Ovary (tissue), 9 donors: ENCODE results near the gene ARHGAP29. TPM values are rescaled to one million over a fixed set of nuclear protein-coding genes. Genes with fewer than 3 reads are reported as not detected.
A peak's percentile ranks its signal among the peaks of the same experiment; 100 is the strongest.

Experiments
- DNase-seq, 5 donors: peaks; one replicate each; pipeline ENCODE4 v3.0.0-alpha.2; 2019 to 2020
- H3K27ac ChIP-seq, 2 donors: fragments of 200-600 bp; one replicate each; pipeline versions ENCODE4 v1.5.1 to v1.8.0; 2019 to 2022
- H3K27me3 ChIP-seq: fragments of 200-600 bp; one replicate; pipeline ENCODE4 v1.8.0; 2022
- H3K36me3 ChIP-seq: fragments of 200-600 bp; sonication (generic); one replicate; pipeline ENCODE4 v1.5.1; 2019
- H3K4me1 ChIP-seq: one replicate; pipeline ENCODE4 v1.8.1; 2013; ENCODE audit warnings: mild to moderate bottlenecking, moderate library complexity; ENCODE audit not compliant: insufficient read depth
- H3K4me3 ChIP-seq: fragments of 200-600 bp; sonication (generic); one replicate; pipeline ENCODE4 v1.5.1; 2017
- H3K9me3 ChIP-seq, 2 donors: fragments of 200-600 bp in 1 of 2; sonication (generic) in 1 of 2; one replicate each; pipeline versions ENCODE4 v1.5.1 to v1.8.1; 2013 to 2019; ENCODE audit warnings: mild to moderate bottlenecking in 1 of 2, moderate library complexity in 1 of 2
- CTCF ChIP-seq, 3 donors: fragments of 450-650 bp in 2 of 3; fragments of 200-600 bp in 1 of 3; IDR thresholded peaks; one replicate each; pipeline versions ENCODE4 v1.5.1 to v1.8.0; 2016 to 2022; ENCODE audit warnings: antibody characterized with exemption in 3 of 3, mild to moderate bottlenecking in 1 of 3
- EP300 ChIP-seq: sonication (generic); formaldehyde crosslinking; IDR thresholded peaks from one replicate; pipeline ENCODE4 v1.6.1; 2017; ENCODE audit warnings: antibody characterized with exemption
- POLR2A ChIP-seq: fragments of 450-650 bp; IDR thresholded peaks from one replicate; pipeline ENCODE4 v1.6.1; 2017; ENCODE audit warnings: antibody characterized with exemption, mild to moderate bottlenecking, moderate library complexity
- WGBS, 3 donors: extraction: QIAGEN DNeasy Blood & Tissue Kit in 1 of 3; methylation state at CpG; one replicate each; pipeline versions ENCODE4 v1.1.5 to v1.1.7; 2013 to 2017; 5-methylcytosine and 5-hydroxymethylcytosine counted together
- intact Hi-C, 4 donors: fragments of 100-400 bp; cut with DNase I; formaldehyde crosslinking; loops; one replicate each; pipeline versions ENCODE4 v1.11.0 to v1.15.1; 2022 to 2023
- polyA plus RNA-seq, 2 donors: library from polyadenylated mRNA; stranded (reverse); fragments of 200-250 nt in 1 of 2; fragments of 350-450 nt in 1 of 2; fragmentation: Illumina TruSeq in 1 of 2; extraction: RNeasy Lipid Tissue Mini Kit (QIAGEN cat#74804) in 1 of 2; gene quantifications; one replicate each; pipeline ENCODE4 v1.2.3, GENCODE V29; 2013 to 2014
- total RNA-seq, 7 donors: library from RNA; depleted of rRNA in 2 of 7; stranded (reverse); fragments of >200 nt in 2 of 7; fragmentation: NEBNext Ultra II Directional in 3 of 7; extraction: Animal tissue kit (Norgen Biotek cat#: 25700) in 3 of 7; gene quantifications; one replicate each; pipeline versions ENCODE4 v1.1.0 to v1.2.4, GENCODE V29; 2016 to 2023
- donor health status: DM: no; HTN: no; CAD: no; lungs with moderate emphysema.
- donor health status: DM: no; HTN: no; CAD: no.
- donor health status: Bipolar disorder and iron deficiency.
- donor health status: DM: yes; HTN: yes; CAD: no.
- donor health status: DM: no; HTN: no; CAD: no.
- donor health status: DM: yes; HTN: yes; CAD: no.

ARHGAP29 gene
- total and polyA plus RNA-seq, 9 donors = 7.9 to 51.0 (median 20.3) TPM

- H3K36me3 ChIP-seq = no peaks in the 10 kb centered on the region
- no peak for DNase-seq
Measured at GRCh38 chr1:94280541-94280940, 43.2 kb upstream of the ARHGAP29 start.

DNA sequence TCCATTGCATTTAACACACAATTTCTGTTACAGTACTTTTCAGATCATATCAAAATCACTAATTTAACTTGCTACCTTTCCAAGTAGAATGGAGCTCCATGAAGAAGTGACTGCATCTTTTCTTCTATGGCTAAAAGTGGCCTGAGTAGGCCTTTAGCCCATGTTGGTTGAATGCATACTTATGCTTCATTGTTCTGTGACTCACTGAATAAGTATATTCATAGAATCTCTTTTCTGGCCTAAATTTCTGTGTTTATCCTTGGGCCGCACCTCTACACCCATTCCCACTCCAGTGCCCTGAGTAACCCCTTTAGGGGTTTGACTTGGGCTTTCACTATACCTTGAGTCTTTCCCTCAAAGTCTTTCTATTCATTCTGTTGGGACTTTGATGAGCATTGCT lies 42.1 kb upstream of the ARHGAP29 start:
- H3K4me3 ChIP-seq = no peak overlapping the region
- H3K9me3 ChIP-seq = no peaks in the 10 kb centered on the region
- H3K27ac ChIP-seq = no peak overlapping the region
- H3K4me1 ChIP-seq = peaks cover 6% of the 10 kb centered on the region
- DNase-seq = no peak
- H3K27me3 ChIP-seq = no peaks in the 10 kb centered on the region
- no peaks in the 10 kb centered on the region for H3K36me3 ChIP-seq
- intact Hi-C loops = no loop called here
- 94 to 97% (median 96%) methylated on average over 1 of the region's 1 CpG for WGBS, 3 donors
- TF ChIP-seq EP300 (no peak), CTCF (IDR thresholded peaks at IDR 0.05) (no peak), POLR2A (no peak)

More at GRCh38 chr1:94280541-94280940, 43.2 kb upstream of the ARHGAP29 start:
- Histone ChIP-seq H3K4me1 (peaks cover 4% of the 10 kb centered on the region), H3K27me3 (no peaks in the 10 kb centered on the region), H3K9me3 (no peaks in the 10 kb centered on the region), H3K4me3 (no peak overlapping the region), H3K27ac (no peak overlapping the region)
- intact Hi-C loops = no loop called here
- 39 to 63% (median 58%) methylated on average over 1 of the region's 1 CpG for WGBS, 3 donors
- no peak for TF ChIP-seq POLR2A
- TF ChIP-seq CTCF (IDR thresholded peaks at IDR 0.05) = no peak
- no peak for TF ChIP-seq EP300

DNA sequence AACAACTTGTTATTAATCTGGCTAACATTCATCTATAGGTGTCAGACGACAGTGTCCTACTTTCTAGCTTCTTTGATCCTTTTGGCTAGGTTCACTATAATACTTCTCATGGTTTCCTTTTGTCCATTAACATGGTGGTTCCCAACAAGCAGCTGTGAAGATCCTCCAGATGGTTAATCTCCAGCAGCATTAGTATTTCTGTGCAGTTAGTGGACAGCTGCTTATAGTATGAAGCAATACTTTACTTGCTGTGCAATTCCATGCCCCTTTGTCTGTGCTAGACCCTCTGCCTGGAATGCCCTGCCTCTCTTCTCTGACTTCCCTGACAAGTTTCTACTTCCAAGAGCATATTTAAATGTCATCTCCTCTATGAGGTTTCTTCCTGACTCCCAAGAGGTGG lies 41.7 kb upstream of the ARHGAP29 start:
- Histone ChIP-seq H3K36me3 (no peaks in the 10 kb centered on the region), H3K27ac (no peak overlapping the region), H3K9me3 (no peaks in the 10 kb centered on the region), H3K4me1 (peaks cover 7% of the 10 kb centered on the region), H3K4me3 (no peak overlapping the region), H3K27me3 (no peaks in the 10 kb centered on the region)
- intact Hi-C loops = no loop called here
- 90 to 97% (median 95%) methylated on average over 1 of the region's 1 CpG for WGBS, 3 donors
- no peak for DNase-seq
- TF ChIP-seq EP300 (no peak), CTCF (IDR thresholded peaks at IDR 0.05) (no peak), POLR2A (no peak)

GRCh38 chr1:94276988-94277434 lies 39.6 kb upstream of the ARHGAP29 start:
- TF ChIP-seq POLR2A (no peak), CTCF (IDR thresholded peaks at IDR 0.05) (no peak), EP300 (no peak)
- peak in 1 of 5 donors; percentile 27 for DNase-seq
- WGBS, 3 donors = 7 to 12% (median 11%) methylated on average over 4 of the region's 4 CpGs

More at GRCh38 chr1:94276988-94277434, 39.6 kb upstream of the ARHGAP29 start:
- H3K36me3 ChIP-seq = no peaks in the 10 kb centered on the region
- no peaks in the 10 kb centered on the region for H3K27me3 ChIP-seq
- peak overlapping the region in 1 of 2 donors; percentile 7 for H3K27ac ChIP-seq
- H3K9me3 ChIP-seq = no peaks in the 10 kb centered on the region
- no peak overlapping the region for H3K4me3 ChIP-seq
- intact Hi-C loops = no loop called here
- H3K4me1 ChIP-seq = peaks cover 9% of the 10 kb centered on the region
